Measurements from ENCODE around the gene ANKRD42. TPM values are rescaled to one million over a fixed set of nuclear protein-coding genes. Genes with fewer than 3 reads are reported as not detected.

ANKRD42 gene
- total and polyA plus RNA-seq, 9 of the 15 experiments (the other 6 are each of a cell fraction or from before 2014, with no cell fraction given), result 2.8 to 9.1 (median 6.1) TPM

GRCh38 chr11:83174008-83174407, 19.5 kb upstream of the ANKRD42 start (continued):
- no peak for TF ChIP-seq IRF2 (CRISPR knock-in tag; IDR thresholded peaks at IDR 0.05)
- TF ChIP-seq SMARCE1 (IDR thresholded peaks at IDR 0.05), result no peak
- TF ChIP-seq BHLHE40 (IDR thresholded peaks at IDR 0.05; ENCODE audit: low read length), result no peak
- TF ChIP-seq ZNF124 (CRISPR knock-in tag; IDR thresholded peaks at IDR 0.05), result no peak
- TF ChIP-seq TARDBP (IDR thresholded peaks at IDR 0.05), result no peak
- TF ChIP-seq ZNF583 (CRISPR knock-in tag; IDR thresholded peaks at IDR 0.05), result no peak
- no peak for TF ChIP-seq E2F8 (IDR thresholded peaks at IDR 0.05; ENCODE audit: low read depth, partially characterized antibody)
- TF ChIP-seq ATF3 (IDR thresholded peaks at IDR 0.05), result no peak
- TF ChIP-seq ATF3 (CRISPR knock-in tag; conservative IDR thresholded peaks at IDR 0.05), result no peak
- TF ChIP-seq COPS2 (conservative IDR thresholded peaks at IDR 0.05), result no peak
- TF ChIP-seq FOXO4 (CRISPR knock-in tag; IDR thresholded peaks at IDR 0.05), result no peak
- TF ChIP-seq SRSF1 (IDR thresholded peaks at IDR 0.05; ENCODE audit: low read depth, low read length), result no peak
- TF ChIP-seq GTF2A2 (tag; IDR thresholded peaks at IDR 0.05), result no peak
- no peak for TF ChIP-seq ATF6 (CRISPR knock-in tag; IDR thresholded peaks at IDR 0.05)
- no peak for TF ChIP-seq ZNF354B (CRISPR knock-in tag; IDR thresholded peaks at IDR 0.05)
